ENCODE measurements around the gene NTNG2.

- TF ChIP-seq CTCF (IDR thresholded peaks at IDR 0.05), result no peak
- TF ChIP-seq POLR2A (IDR thresholded peaks at IDR 0.05), result no peak
Measured at GRCh38 chr9:132167192-132167591, 5.3 kb downstream of the NTNG2 start.

Data from body of pancreas (tissue), 4 donors.